Activated T-helper 17 cell treated with anti-CD3 and anti-CD28 coated beads, Interleukin-2, amount 50 U/mL, for 72 hours (primary cell): ENCODE data around the gene AMDHD2. TPM values are rescaled to one million over a fixed set of nuclear protein-coding genes. Genes with fewer than 3 reads are reported as not detected.

ENCODE experiments used
- ATAC-seq: fragments of 150-1000 bp; cut with Tn5 transposase; replicated peaks from 2 replicates; pipeline ENCODE4 v1.10.0; 2021; ENCODE audit warnings: mild to moderate bottlenecking, moderate library complexity
- H3K27ac Mint-ChIP-seq: one replicate; pipeline ENCODE4 v1.8.0; 2022; ENCODE audit warnings: mixed read lengths
- H3K27me3 Mint-ChIP-seq: one replicate; pipeline ENCODE4 v1.8.0; 2022; ENCODE audit warnings: mixed read lengths
- H3K36me3 Mint-ChIP-seq: one replicate; pipeline ENCODE4 v1.8.0; 2022; ENCODE audit warnings: low read depth, mild to moderate bottlenecking, mixed read lengths
- H3K4me1 Mint-ChIP-seq: one replicate; pipeline ENCODE4 v1.8.0; 2022; ENCODE audit warnings: mixed read lengths
- H3K4me3 Mint-ChIP-seq: one replicate; pipeline ENCODE4 v1.8.0; 2022; ENCODE audit warnings: mild to moderate bottlenecking, mixed read lengths
- H3K9me3 Mint-ChIP-seq: one replicate; pipeline ENCODE4 v1.8.0; 2022; ENCODE audit warnings: mixed read lengths
- total RNA-seq, 2 donors: library from RNA; stranded (reverse); gene quantifications; one replicate each; pipeline ENCODE4 v1.2.3, GENCODE V29; 2022

Gene AMDHD2
- total RNA-seq, 2 donors from 2014 or later, result 39.6 to 54.5 TPM

GRCh38 chr16:2515180-2515851 lies 4.9 kb upstream of the AMDHD2 start:
- Mint-ChIP-seq H3K9me3 (no peaks in the 10 kb centered on the region), H3K27ac (peak overlapping the region; percentile 92), H3K36me3 (peaks cover 50% of the 10 kb centered on the region), H3K4me3 (peak overlapping the region; percentile 82), H3K4me1 (peaks cover 31% of the 10 kb centered on the region), H3K27me3 (no peaks in the 10 kb centered on the region)
- no peak for ATAC-seq

- H3K27ac Mint-ChIP-seq, result peak overlapping the region; percentile 92
- H3K36me3 Mint-ChIP-seq, result peaks cover 62% of the 10 kb centered on the region
- H3K4me3 Mint-ChIP-seq, result peak overlapping the region; percentile 82
- H3K27me3 Mint-ChIP-seq, result no peaks in the 10 kb centered on the region
- no peak for ATAC-seq
- H3K4me1 Mint-ChIP-seq, result peaks cover 31% of the 10 kb centered on the region
- H3K9me3 Mint-ChIP-seq, result no peaks in the 10 kb centered on the region
Measured at GRCh38 chr16:2516391-2517240, 3.6 kb upstream of the AMDHD2 start.

DNA sequence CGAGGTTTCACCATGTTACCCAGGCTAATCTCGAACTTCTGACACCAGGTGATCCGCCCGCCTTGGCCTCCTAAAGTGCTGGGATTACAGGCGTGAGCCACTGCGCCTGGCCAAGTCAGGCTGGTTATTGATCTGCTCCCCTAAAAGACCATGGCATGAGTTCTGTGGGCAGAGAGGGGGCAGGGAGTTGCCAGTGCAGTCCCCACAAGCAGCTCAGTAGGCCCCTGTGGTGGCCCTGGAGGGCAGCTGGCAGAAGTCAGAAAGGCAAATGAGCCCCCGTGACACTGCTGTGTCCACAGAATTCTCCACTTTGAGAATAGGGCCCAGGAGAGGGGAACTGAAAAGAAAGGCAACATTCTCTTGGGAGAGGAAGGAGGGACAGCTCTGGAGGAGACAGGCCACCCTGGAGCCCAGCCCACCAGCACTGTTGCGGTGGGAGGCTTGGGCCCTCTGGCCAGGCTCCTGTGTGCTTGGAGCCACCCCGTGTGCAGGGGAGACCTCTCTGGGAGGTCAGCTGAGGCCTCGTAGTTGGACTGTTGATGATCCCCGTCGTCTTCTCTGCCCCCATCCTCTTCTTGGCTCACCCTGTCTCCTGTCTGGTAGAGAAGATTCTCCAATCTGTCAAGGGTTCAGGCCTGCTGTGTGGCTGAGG lies 2.1 kb upstream of the AMDHD2 start:
- Mint-ChIP-seq H3K9me3 (no peaks in the 10 kb centered on the region), H3K27me3 (no peaks in the 10 kb centered on the region), H3K36me3 (peaks cover 57% of the 10 kb centered on the region), H3K27ac (peak overlapping the region; percentile 92), H3K4me3 (peak overlapping the region; percentile 82), H3K4me1 (peaks cover 31% of the 10 kb centered on the region)
- ATAC-seq, result no peak

DNA sequence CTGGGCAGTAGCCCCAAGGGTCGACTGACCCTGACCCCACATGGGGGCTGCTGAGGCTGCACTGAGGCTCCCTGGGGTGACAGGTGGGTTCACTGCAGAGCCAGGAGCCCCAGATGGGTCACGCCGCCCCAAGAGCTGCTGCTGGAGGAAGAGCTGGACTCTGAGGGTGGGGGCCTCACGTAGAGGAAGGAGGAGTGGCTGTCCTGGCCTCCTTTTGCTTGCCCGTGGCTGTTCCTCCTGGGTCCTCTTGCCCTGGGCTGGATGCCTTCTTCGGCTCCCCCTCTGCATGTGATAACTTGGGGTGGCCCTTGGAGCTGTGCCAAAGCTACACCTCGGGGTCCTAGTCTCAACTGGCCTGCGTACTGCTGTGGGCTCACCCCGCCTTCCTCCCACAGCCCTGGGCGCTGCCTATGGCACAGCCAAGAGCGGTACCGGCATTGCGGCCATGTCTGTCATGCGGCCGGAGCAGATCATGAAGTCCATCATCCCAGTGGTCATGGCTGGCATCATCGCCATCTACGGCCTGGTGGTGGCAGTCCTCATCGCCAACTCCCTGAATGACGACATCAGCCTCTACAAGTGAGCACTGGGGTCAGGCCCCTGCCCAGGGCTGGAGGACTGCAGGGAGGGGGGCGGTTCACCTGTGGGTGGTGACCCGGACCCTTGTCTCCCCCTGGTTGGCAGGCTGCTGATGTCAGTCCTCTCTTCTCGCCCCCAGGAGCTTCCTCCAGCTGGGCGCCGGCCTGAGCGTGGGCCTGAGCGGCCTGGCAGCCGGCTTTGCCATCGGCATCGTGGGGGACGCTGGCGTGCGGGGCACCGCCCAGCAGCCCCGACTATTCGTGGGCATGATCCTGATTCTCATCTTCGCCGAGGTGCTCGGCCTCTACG lies 1.1 kb upstream of the AMDHD2 start:
- H3K4me3 Mint-ChIP-seq, result peak overlapping the region; percentile 82
- peaks cover 67% of the 10 kb centered on the region for H3K36me3 Mint-ChIP-seq
- no peaks in the 10 kb centered on the region for H3K9me3 Mint-ChIP-seq
- no peak for ATAC-seq
- peak overlapping the region; percentile 86 for H3K27ac Mint-ChIP-seq
- H3K4me1 Mint-ChIP-seq, result peaks cover 31% of the 10 kb centered on the region
- no peaks in the 10 kb centered on the region for H3K27me3 Mint-ChIP-seq

- no peaks in the 10 kb centered on the region for H3K9me3 Mint-ChIP-seq
- peak overlapping the region; percentile 86 for H3K27ac Mint-ChIP-seq
- H3K4me1 Mint-ChIP-seq, result peaks cover 31% of the 10 kb centered on the region
- peaks cover 72% of the 10 kb centered on the region for H3K36me3 Mint-ChIP-seq
- H3K4me3 Mint-ChIP-seq, result peak overlapping the region; percentile 82
- no peaks in the 10 kb centered on the region for H3K27me3 Mint-ChIP-seq
- ATAC-seq, result no peak
Measured at GRCh38 chr16:2519711-2520080, 475 bp upstream of the AMDHD2 start.

- H3K36me3 Mint-ChIP-seq, result peaks cover 69% of the 10 kb centered on the region
- no peaks in the 10 kb centered on the region for H3K27me3 Mint-ChIP-seq
- H3K4me3 Mint-ChIP-seq, result peak overlapping the region; percentile 82
- peak overlapping the region; percentile 90 for H3K27ac Mint-ChIP-seq
- H3K9me3 Mint-ChIP-seq, result no peaks in the 10 kb centered on the region
- peaks cover 23% of the 10 kb centered on the region for H3K4me1 Mint-ChIP-seq
- ATAC-seq, result peak; percentile 69
Measured at GRCh38 chr16:2520784-2521531, 787 bp downstream of the AMDHD2 start.

DNA sequence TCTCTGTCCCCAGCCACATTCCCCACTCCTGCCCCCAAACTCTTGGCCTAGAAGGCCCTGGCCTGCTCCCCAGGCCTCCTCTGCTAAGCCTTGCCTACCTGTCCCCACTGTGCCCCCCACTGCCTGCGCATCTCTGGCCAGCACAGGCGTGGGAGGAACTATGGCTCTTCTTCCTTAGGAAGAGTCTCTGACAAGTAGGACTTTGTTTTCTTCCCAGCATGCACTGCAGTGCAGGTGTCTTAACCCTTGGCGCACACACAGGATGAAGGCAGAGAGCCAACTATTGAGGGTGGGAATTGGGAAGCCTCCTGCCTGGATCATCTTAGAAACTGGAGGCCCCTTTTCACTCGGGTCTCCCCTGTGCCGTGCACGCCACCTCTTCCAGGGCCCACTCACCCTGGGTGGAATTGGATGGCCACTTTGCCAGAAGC lies 3.6 kb downstream of the AMDHD2 start:
- Mint-ChIP-seq H3K4me1 (peaks cover 7% of the 10 kb centered on the region), H3K9me3 (no peaks in the 10 kb centered on the region), H3K27ac (no peak overlapping the region), H3K36me3 (peaks cover 66% of the 10 kb centered on the region), H3K4me3 (no peak overlapping the region), H3K27me3 (no peaks in the 10 kb centered on the region)
- no peak for ATAC-seq

- peaks cover 61% of the 10 kb centered on the region for H3K36me3 Mint-ChIP-seq
- no peak overlapping the region for H3K27ac Mint-ChIP-seq
- H3K4me1 Mint-ChIP-seq, result peaks cover 6% of the 10 kb centered on the region
- H3K9me3 Mint-ChIP-seq, result no peaks in the 10 kb centered on the region
- H3K4me3 Mint-ChIP-seq, result no peak overlapping the region
- no peak for ATAC-seq
- no peaks in the 10 kb centered on the region for H3K27me3 Mint-ChIP-seq
Measured at GRCh38 chr16:2524339-2524938, 4.3 kb downstream of the AMDHD2 start.

- Mint-ChIP-seq H3K27me3 (no peaks in the 10 kb centered on the region), H3K27ac (no peak overlapping the region), H3K36me3 (peaks cover 46% of the 10 kb centered on the region), H3K4me3 (no peak overlapping the region), H3K4me1 (no peaks in the 10 kb centered on the region), H3K9me3 (no peaks in the 10 kb centered on the region)
- ATAC-seq, result no peak
Measured at GRCh38 chr16:2526135-2526534, 6.0 kb downstream of the AMDHD2 start.

DNA sequence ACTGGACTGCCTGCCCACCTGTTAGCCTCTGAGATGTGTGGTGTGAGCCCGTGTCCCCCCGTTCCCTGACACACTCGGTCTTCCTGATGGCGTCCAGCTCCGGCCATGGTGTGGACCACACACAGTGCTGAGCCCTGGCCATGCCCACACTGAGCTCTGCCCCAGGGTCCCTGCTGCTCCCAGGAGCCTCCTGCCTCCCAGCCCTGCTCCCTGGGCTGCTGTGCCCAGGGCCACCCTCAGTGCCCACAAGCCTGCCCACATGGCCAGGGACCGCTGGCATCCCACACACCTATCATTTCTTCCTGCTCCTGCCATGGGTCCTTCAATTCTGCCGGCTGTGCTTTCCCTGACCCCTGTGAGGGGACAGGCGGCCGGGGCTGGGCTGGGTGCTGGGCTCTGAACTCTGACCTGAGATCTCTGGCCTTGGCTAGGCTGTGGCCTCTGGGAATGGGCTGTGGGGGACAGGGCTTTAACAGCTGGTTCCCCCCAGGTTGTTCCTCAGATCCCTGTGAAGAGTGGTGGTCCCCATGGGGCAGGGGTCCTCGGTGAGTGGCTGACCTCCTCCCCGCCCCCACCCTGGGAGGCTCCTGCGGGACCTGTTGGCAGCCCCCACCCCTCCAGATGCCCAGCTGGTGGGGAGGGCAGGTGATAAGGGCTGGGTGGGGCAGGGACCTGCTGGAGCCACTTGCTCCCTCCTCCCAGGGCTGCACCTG lies 7.1 kb downstream of the AMDHD2 start:
- Mint-ChIP-seq H3K4me3 (no peak overlapping the region), H3K27ac (no peak overlapping the region), H3K27me3 (no peaks in the 10 kb centered on the region), H3K9me3 (no peaks in the 10 kb centered on the region), H3K36me3 (peaks cover 40% of the 10 kb centered on the region), H3K4me1 (peaks cover under 1% of the 10 kb centered on the region)
- no peak for ATAC-seq

DNA sequence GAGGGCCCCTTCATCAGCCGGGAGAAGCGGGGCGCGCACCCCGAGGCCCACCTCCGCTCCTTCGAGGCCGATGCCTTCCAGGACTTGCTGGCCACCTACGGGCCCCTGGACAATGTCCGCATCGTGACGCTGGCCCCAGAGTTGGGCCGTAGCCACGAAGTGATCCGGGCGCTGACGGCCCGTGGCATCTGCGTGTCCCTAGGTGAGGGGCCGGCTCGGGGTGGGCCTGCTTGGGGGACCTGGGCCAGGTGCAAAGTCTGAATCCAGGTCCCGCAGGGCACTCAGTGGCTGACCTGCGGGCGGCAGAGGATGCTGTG lies 7.6 kb downstream of the AMDHD2 start:
- H3K27me3 Mint-ChIP-seq, result no peaks in the 10 kb centered on the region
- no peak for ATAC-seq
- H3K27ac Mint-ChIP-seq, result no peak overlapping the region
- H3K9me3 Mint-ChIP-seq, result no peaks in the 10 kb centered on the region
- peaks cover 40% of the 10 kb centered on the region for H3K36me3 Mint-ChIP-seq
- H3K4me1 Mint-ChIP-seq, result peaks cover 5% of the 10 kb centered on the region
- H3K4me3 Mint-ChIP-seq, result no peak overlapping the region

GRCh38 chr16:2528161-2529060 lies 8.2 kb downstream of the AMDHD2 start:
- Mint-ChIP-seq H3K9me3 (no peaks in the 10 kb centered on the region), H3K27me3 (no peaks in the 10 kb centered on the region), H3K27ac (no peak overlapping the region), H3K4me3 (no peak overlapping the region), H3K36me3 (peaks cover 33% of the 10 kb centered on the region), H3K4me1 (peaks cover 8% of the 10 kb centered on the region)
- no peak for ATAC-seq
